MM.1S (cell line): ENCODE data around the gene TTC22.

Source experiments
- DNase-seq: peaks from one replicate; pipeline ENCODE4 v3.0.0-alpha.2; 2015
- H2AFZ ChIP-seq: fragments of 300-600 bp; sonication (generic); 2 replicates; pipeline ENCODE4 v1.6.0; 2016; ENCODE audit warnings: antibody characterized with exemption, low read length
- H3F3A ChIP-seq: fragments of 300-600 bp; sonication (generic); 2 replicates; pipeline ENCODE4 v1.6.1; 2016; ENCODE audit warnings: mild to moderate bottlenecking, antibody characterized with exemption, low read length, moderate library complexity, mixed read lengths; ENCODE audit not compliant: insufficient read depth
- H3K27ac ChIP-seq: fragments of 300-600 bp; sonication (generic); 2 replicates; pipeline ENCODE4 v1.5.1; 2016; ENCODE audit warnings: mild to moderate bottlenecking, low read length
- H3K27me3 ChIP-seq: fragments of 300-600 bp; sonication (generic); replicated peaks from 2 replicates; pipeline ENCODE4 v1.6.0; 2016; ENCODE audit warnings: low read length; ENCODE audit not compliant: insufficient read depth
- H3K36me3 ChIP-seq: fragments of 300-600 bp; sonication (generic); replicated peaks from 2 replicates; pipeline ENCODE4 v1.6.1; 2016; ENCODE audit warnings: mild to moderate bottlenecking, low read length, mixed read lengths; ENCODE audit not compliant: insufficient read depth
- H3K4me1 ChIP-seq: fragments of 300-600 bp; sonication (generic); 2 replicates; pipeline ENCODE4 v1.6.1; 2016; ENCODE audit warnings: low read length, mixed read lengths
- H3K4me2 ChIP-seq: fragments of 300-600 bp; sonication (generic); 2 replicates; pipeline ENCODE4 v1.6.0; 2016; ENCODE audit warnings: low read depth, low read length
- H3K4me3 ChIP-seq: fragments of 300-600 bp; sonication (generic); 2 replicates; pipeline ENCODE4 v1.5.1; 2016; ENCODE audit warnings: low read length, mixed read lengths
- H3K79me2 ChIP-seq: fragments of 300-600 bp; sonication (generic); 2 replicates; pipeline ENCODE4 v1.6.1; 2016; ENCODE audit warnings: mixed run types, low read length, mixed read lengths
- H3K9ac ChIP-seq: fragments of 300-600 bp; sonication (generic); 2 replicates; pipeline ENCODE4 v1.6.1; 2016; ENCODE audit warnings: low read length, mixed read lengths
- H3K9me2 ChIP-seq: fragments of 300-600 bp; sonication (generic); replicated peaks from 2 replicates; pipeline ENCODE4 v1.6.1; 2016; ENCODE audit warnings: mild to moderate bottlenecking, low read length, mixed read lengths; ENCODE audit not compliant: insufficient read depth
- H3K9me3 ChIP-seq: fragments of 300-600 bp; sonication (generic); replicated peaks from 2 replicates; pipeline ENCODE4 v1.6.1; 2016; ENCODE audit warnings: mild to moderate bottlenecking, low read length, mixed read lengths; ENCODE audit not compliant: insufficient read depth
- H4K20me1 ChIP-seq: fragments of 300-600 bp; sonication (generic); 2 replicates; pipeline ENCODE4 v1.6.1; 2016; ENCODE audit warnings: mild to moderate bottlenecking, low read length, moderate library complexity, mixed read lengths; ENCODE audit not compliant: insufficient read depth
- EZH2 ChIP-seq: fragments of 300-600 bp; sonication (generic); optimal IDR thresholded peaks from 2 replicates; pipeline ENCODE3; 2017; ENCODE audit warnings: low read depth, mild to moderate bottlenecking, antibody characterized with exemption, low read length, mixed read lengths
- EZH2phosphoT487 ChIP-seq: fragments of 300-600 bp; sonication (generic); IDR thresholded peaks from 2 replicates; pipeline ENCODE4 v1.6.1; 2018; ENCODE audit warnings: antibody characterized with exemption, low read length
- TF ChIP-seq, protein P1 (sequence below): fragments of 300-600 bp; sonication (generic); IDR thresholded peaks from 2 replicates; pipeline ENCODE4 v1.5.1; 2016; ENCODE audit warnings: antibody characterized with exemption, low read length, mixed read lengths

TTC22 gene

DNA sequence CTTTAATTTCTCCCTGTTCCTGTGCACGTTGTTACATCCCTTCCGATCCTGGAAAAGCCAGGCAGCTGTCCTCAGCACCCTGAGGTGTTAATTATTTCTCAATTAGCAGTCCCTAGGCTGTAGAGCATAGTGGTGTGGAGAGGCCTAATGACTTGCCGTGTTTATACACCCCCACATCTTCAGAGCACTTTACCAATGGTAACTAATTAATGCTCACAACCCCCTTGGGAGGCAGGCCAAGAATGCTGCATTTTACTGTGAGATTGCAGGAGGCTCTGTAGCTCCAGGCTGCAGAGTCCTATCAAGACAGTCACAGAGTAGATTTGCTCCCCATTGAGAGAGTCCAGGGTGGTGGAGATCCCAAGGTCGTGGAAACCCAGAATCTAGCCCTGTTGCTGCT is 34.4 kb downstream of the TTC22 start:
- no peaks in the 10 kb centered on the region for H3K9me2 ChIP-seq
- H3K9me3 ChIP-seq = no peaks in the 10 kb centered on the region
- no peaks in the 10 kb centered on the region for H3K4me1 ChIP-seq
- no peaks in the 10 kb centered on the region for H3K36me3 ChIP-seq
- no peak overlapping the region for H2AFZ ChIP-seq
- no peak overlapping the region for H3K9ac ChIP-seq
- TF ChIP-seq EZH2 (no peak), EZH2phosphoT487 (no peak)
- TF ChIP-seq, protein P1, sequence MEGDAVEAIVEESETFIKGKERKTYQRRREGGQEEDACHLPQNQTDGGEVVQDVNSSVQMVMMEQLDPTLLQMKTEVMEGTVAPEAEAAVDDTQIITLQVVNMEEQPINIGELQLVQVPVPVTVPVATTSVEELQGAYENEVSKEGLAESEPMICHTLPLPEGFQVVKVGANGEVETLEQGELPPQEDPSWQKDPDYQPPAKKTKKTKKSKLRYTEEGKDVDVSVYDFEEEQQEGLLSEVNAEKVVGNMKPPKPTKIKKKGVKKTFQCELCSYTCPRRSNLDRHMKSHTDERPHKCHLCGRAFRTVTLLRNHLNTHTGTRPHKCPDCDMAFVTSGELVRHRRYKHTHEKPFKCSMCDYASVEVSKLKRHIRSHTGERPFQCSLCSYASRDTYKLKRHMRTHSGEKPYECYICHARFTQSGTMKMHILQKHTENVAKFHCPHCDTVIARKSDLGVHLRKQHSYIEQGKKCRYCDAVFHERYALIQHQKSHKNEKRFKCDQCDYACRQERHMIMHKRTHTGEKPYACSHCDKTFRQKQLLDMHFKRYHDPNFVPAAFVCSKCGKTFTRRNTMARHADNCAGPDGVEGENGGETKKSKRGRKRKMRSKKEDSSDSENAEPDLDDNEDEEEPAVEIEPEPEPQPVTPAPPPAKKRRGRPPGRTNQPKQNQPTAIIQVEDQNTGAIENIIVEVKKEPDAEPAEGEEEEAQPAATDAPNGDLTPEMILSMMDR = no peak
- H3K27ac ChIP-seq = no peak overlapping the region
- no peak for DNase-seq
- H4K20me1 ChIP-seq = no peaks in the 10 kb centered on the region
- H3F3A ChIP-seq = no peaks in the 10 kb centered on the region
- no peak overlapping the region for H3K4me2 ChIP-seq
- no peak overlapping the region for H3K4me3 ChIP-seq
- H3K27me3 ChIP-seq = no peaks in the 10 kb centered on the region
- peaks cover 11% of the 10 kb centered on the region for H3K79me2 ChIP-seq

DNA sequence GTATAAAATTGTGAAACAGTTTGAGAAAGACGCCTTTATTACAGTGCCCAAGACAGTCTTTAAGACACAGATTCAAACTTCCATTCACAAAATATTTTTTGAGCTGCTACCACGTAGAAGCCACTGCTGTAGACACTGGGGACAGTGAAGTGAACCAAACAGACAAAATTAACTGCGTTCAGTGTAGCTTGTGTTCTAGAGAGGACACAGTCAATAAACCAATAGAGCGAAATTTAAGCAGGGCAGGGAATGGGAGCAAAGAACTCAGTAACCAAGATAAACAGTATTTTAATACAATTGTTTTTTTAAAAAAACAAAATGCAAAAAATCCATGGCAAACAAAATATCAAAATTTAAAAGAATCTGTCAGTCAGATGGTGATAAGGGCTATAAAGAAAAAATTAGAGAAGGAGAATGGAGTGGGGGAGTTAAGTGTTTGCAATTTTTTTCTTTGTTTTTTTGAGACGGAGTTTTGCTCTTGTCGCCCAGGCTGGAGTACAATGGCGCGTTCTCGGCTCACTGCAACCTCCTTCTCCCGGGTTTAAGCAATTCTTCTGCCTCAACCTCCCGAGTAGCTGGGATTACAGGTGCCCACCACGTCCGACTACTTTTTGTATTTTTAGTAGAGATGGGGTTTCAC is 36.1 kb downstream of the TTC22 start:
- no peaks in the 10 kb centered on the region for H3F3A ChIP-seq
- peak overlapping the region; percentile 44; the same call in 1 of the 2 replicates for H3K9ac ChIP-seq
- H3K4me1 ChIP-seq = no peaks in the 10 kb centered on the region
- H4K20me1 ChIP-seq = no peaks in the 10 kb centered on the region
- peak overlapping the region; percentile 75 for H2AFZ ChIP-seq
- H3K36me3 ChIP-seq = no peaks in the 10 kb centered on the region
- H3K27ac ChIP-seq = no peak overlapping the region
- peak overlapping the region; percentile 90 for H3K4me2 ChIP-seq
- TF ChIP-seq, protein P1 = no peak
- TF ChIP-seq EZH2phosphoT487 = no peak
- no peak for TF ChIP-seq EZH2
- no peaks in the 10 kb centered on the region for H3K9me2 ChIP-seq
- DNase-seq = no peak
- no peaks in the 10 kb centered on the region for H3K27me3 ChIP-seq
- no peaks in the 10 kb centered on the region for H3K9me3 ChIP-seq
- H3K79me2 ChIP-seq = peaks cover 11% of the 10 kb centered on the region
- peak overlapping the region; percentile 64 for H3K4me3 ChIP-seq

DNA sequence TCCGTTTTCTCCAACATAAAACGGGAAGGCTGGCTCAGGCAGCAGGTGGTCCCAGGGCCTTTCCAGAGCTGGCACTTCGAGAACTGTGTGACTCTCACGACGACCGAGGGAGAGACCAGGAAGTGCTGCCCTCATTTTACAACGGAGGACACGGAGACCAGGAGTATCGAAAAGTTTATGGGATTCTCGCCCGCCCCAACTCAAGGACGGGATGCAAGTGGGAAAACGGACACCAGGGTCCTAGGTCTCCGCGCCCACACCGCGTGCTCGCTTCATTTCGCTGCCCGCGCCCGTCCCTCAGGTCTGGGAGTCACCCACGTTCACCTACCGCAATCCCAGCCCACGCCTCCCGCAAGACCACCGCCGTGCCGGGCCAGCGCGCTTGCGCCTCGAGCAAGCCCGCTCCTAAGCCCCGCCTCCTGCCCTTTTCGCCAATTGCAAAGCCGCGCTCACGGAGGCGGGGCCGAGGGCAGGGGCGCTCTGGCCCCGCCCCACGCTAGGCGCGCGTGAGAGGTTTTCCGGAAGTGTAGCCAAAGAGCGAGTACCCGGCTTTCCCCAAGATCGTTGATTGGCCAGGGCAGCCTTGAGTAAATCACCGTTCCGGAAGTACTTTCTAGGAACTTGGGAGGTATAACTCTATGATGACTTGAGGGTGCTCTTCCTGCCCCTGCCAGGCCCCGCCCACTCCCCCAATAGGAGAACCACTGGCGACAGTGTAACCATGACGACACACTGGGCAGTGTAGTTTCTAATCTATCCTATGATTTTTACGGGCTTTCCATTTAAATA is 36.8 kb downstream of the TTC22 start, which contains the start of gene PARS2:
TSS of gene PARS2 (minus strand) at position 391 of the 789 bp plus-strand sequence. CDS start 5,362 bp downstream, outside the sequence.
- TF ChIP-seq EZH2 (no peak), EZH2phosphoT487 (no peak)
- TF ChIP-seq, protein P1 = no peak
- DNase-seq = peak; percentile 100
- Histone ChIP-seq H3K4me3 (peak within 1 kb of the TSS; percentile 96), H3F3A (no peaks in the 10 kb centered on the region), H3K36me3 (no peaks in the 10 kb centered on the region), H3K4me1 (no peaks in the 10 kb centered on the region), H3K27ac (no peak within 1 kb of the TSS), H3K9me2 (no peaks in the 10 kb centered on the region), H3K9me3 (no peaks in the 10 kb centered on the region), H3K9ac (peak within 1 kb of the TSS; percentile 84), H3K79me2 (peaks cover 11% of the 10 kb centered on the region), H3K4me2 (peak within 1 kb of the TSS; percentile 90), H4K20me1 (no peaks in the 10 kb centered on the region), H3K27me3 (no peaks in the 10 kb centered on the region), H2AFZ (peak within 1 kb of the TSS; percentile 94)
